Choroid plexus epithelial cell (primary cell): ENCODE data around the gene MRTFB.

Experiments
- DNase-seq: peaks from one replicate; pipeline ENCODE4 v3.0.0-alpha.2; 2010; ENCODE audit warnings: low read depth
- H3K4me3 ChIP-seq: 2 replicates; pipeline ENCODE4 v1.5.1; 2011; ENCODE audit warnings: low read depth, mild to moderate bottlenecking, control low read depth, low read length, moderate library complexity
- TF ChIP-seq, protein P1 (sequence below): conservative IDR thresholded peaks from 2 replicates; pipeline ENCODE4 v1.5.1; 2011; ENCODE audit warnings: low read depth, mild to moderate bottlenecking, control low read depth, inconsistent platforms, low read length, moderate library complexity

The MRTFB gene

GRCh38 chr16:14202697-14203096, 131.6 kb downstream of the MRTFB start:
- TF ChIP-seq, protein P1, sequence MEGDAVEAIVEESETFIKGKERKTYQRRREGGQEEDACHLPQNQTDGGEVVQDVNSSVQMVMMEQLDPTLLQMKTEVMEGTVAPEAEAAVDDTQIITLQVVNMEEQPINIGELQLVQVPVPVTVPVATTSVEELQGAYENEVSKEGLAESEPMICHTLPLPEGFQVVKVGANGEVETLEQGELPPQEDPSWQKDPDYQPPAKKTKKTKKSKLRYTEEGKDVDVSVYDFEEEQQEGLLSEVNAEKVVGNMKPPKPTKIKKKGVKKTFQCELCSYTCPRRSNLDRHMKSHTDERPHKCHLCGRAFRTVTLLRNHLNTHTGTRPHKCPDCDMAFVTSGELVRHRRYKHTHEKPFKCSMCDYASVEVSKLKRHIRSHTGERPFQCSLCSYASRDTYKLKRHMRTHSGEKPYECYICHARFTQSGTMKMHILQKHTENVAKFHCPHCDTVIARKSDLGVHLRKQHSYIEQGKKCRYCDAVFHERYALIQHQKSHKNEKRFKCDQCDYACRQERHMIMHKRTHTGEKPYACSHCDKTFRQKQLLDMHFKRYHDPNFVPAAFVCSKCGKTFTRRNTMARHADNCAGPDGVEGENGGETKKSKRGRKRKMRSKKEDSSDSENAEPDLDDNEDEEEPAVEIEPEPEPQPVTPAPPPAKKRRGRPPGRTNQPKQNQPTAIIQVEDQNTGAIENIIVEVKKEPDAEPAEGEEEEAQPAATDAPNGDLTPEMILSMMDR: peak; percentile 37
- DNase-seq: peak; percentile 52
- H3K4me3 ChIP-seq: no peak overlapping the region

GRCh38 chr16:14203166-14203565, 132.0 kb downstream of the MRTFB start:
- no peak overlapping the region for H3K4me3 ChIP-seq
- TF ChIP-seq, protein P1: no peak
- no peak for DNase-seq

GRCh38 chr16:14205666-14206065, 134.5 kb downstream of the MRTFB start:
- H3K4me3 ChIP-seq: no peak overlapping the region
- peak; percentile 79 for DNase-seq
- TF ChIP-seq, protein P1: no peak

- DNase-seq: no peak
- no peak overlapping the region for H3K4me3 ChIP-seq
- TF ChIP-seq, protein P1: no peak
These were observed 140.9 kb downstream of the MRTFB start for GRCh38 chr16:14211856-14212543.

- TF ChIP-seq, protein P1: no peak
- H3K4me3 ChIP-seq: no peak overlapping the region
- no peak for DNase-seq
These were observed 144.8 kb downstream of the MRTFB start for GRCh38 chr16:14215941-14216340.

- peak; percentile 35 for DNase-seq
- TF ChIP-seq, protein P1: no peak
- no peak overlapping the region for H3K4me3 ChIP-seq
These were observed 148.9 kb downstream of the MRTFB start for GRCh38 chr16:14219983-14220382.

- TF ChIP-seq, protein P1: no peak
- no peak for DNase-seq
These were observed 152.5 kb downstream of the MRTFB start for GRCh38 chr16:14223632-14224031.

More at GRCh38 chr16:14223632-14224031, 152.5 kb downstream of the MRTFB start:
- H3K4me3 ChIP-seq: no peak overlapping the region
